GM18526 (cell line): Measurements from ENCODE around the gene CHRNA4.

ENCODE experiments used
- POLR2A ChIP-seq: IDR thresholded peaks from 3 replicates; pipeline ENCODE4 v1.6.1; 2011; ENCODE audit not compliant: insufficient read length; ENCODE audit errors: extremely low read depth

Gene CHRNA4

GRCh38 chr20:63319164-63320040 lies 41.7 kb downstream of the CHRNA4 start:
- TF ChIP-seq POLR2A: no peak

GRCh38 chr20:63318391-63319163 lies 42.6 kb downstream of the CHRNA4 start:
- no peak for TF ChIP-seq POLR2A

GRCh38 chr20:63317601-63318291 lies 43.4 kb downstream of the CHRNA4 start:
- no peak for TF ChIP-seq POLR2A

- no peak for TF ChIP-seq POLR2A
These were observed 44.1 kb downstream of the CHRNA4 start for GRCh38 chr20:63317061-63317460.

- TF ChIP-seq POLR2A: no peak
These were observed 44.6 kb downstream of the CHRNA4 start for GRCh38 chr20:63316502-63316921.

- no peak for TF ChIP-seq POLR2A
These were observed 45.2 kb downstream of the CHRNA4 start for GRCh38 chr20:63315731-63316491.

GRCh38 chr20:63315240-63315689 lies 45.9 kb downstream of the CHRNA4 start:
- no peak for TF ChIP-seq POLR2A

- TF ChIP-seq POLR2A: no peak
These were observed 46.4 kb downstream of the CHRNA4 start for GRCh38 chr20:63314566-63315239.

GRCh38 chr20:63314015-63314471 lies 47.1 kb downstream of the CHRNA4 start:
- TF ChIP-seq POLR2A: no peak

- no peak for TF ChIP-seq POLR2A
These were observed 47.7 kb downstream of the CHRNA4 start for GRCh38 chr20:63313349-63314014.

- TF ChIP-seq POLR2A: no peak
These were observed 48.3 kb downstream of the CHRNA4 start for GRCh38 chr20:63312690-63313348.

GRCh38 chr20:63312273-63312672 lies 48.9 kb downstream of the CHRNA4 start:
- no peak for TF ChIP-seq POLR2A

GRCh38 chr20:63311833-63312243 lies 49.3 kb downstream of the CHRNA4 start:
- TF ChIP-seq POLR2A: no peak
